ENCODE measurements around the gene ACOT8.
"Not testable (repeated sequence)": the region's sequence is repeated elsewhere in the genome, so short reads cannot be mapped to it uniquely, and the experiment has no call there.

The ACOT8 gene

DNA sequence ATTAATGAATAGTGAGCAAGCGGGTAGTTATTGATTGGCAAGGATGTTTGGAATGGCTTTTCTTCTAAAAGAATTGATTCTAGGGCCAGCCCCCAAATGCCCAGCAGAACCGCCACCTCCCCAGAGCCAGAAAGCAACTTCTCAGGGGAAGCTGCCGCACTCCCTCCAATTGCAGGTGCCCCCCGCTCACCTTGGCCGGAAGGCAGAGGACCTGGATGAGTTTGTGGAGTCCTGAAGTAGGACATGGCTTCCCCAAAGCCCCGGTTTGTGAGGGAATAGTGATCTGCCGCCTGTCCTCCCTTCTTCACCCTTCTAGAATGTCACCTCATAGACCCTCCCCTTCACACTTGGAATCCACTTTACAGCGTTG is 30.1 kb upstream of the ACOT8 start, which contains the start of gene SPATA25:
SPATA25 (minus strand) TSS at position 277 of the 370 bp plus-strand sequence; CDS start at position 245, 32 bp downstream.
- DNase-seq (ENCODE audit: low spot score), result no peak

DNA sequence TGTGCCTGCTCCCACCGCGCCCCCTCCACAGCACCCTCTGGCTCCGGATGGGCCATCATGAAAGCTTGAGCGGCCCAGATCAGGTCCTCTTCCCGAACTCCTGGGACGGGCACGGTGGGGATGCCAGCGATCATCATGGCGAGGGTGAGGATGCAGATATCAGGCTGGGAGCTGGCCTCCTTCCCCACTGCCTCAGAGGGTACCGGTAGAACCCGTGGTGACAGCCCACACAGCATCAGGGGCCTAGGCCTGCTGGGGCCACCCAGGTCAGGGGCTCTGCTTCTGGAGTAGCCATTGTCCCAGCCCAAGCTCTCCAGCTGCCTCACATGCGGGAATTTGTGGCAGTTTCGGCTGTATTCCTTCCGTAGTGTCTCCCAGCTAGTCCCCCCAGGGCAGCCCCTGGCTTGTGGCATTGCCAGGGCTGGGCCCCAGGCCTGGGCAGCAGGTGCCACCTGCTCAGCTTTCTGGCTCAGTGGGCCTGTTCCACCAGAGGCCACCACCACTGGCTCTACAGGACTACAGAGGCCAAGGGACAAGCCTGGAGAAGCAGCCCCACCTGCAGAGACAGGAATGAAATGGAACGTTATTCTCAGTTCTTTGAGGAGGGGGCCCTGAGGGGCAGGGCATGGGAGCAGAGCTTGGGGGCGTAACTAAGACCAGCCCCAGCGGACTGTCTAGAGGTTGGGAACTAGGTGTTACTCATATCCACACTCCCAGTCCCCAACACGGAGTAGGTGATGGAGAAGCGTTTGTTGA is 29.6 kb upstream of the ACOT8 start:
- no peak for DNase-seq (ENCODE audit: low spot score)

DNA sequence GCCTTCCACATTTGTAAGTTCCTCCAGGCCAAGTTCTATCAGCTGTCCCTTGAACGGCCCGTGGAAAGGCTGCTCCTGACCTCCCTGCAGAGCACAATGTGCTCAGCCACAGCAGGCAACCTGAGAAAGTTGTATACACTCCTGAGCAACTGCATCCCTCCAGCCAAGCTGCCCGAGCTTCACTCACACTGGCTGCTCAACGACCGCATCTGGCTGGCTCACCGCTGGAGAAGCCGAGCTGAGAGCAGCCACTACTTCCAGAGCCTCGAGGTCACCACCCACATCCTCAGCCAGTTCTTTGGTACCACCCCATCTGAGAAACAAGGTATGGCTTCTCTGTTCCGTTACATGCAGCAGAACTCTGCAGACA is 25.9 kb upstream of the ACOT8 start:
- no peak for DNase-seq (ENCODE audit: low spot score)

DNA sequence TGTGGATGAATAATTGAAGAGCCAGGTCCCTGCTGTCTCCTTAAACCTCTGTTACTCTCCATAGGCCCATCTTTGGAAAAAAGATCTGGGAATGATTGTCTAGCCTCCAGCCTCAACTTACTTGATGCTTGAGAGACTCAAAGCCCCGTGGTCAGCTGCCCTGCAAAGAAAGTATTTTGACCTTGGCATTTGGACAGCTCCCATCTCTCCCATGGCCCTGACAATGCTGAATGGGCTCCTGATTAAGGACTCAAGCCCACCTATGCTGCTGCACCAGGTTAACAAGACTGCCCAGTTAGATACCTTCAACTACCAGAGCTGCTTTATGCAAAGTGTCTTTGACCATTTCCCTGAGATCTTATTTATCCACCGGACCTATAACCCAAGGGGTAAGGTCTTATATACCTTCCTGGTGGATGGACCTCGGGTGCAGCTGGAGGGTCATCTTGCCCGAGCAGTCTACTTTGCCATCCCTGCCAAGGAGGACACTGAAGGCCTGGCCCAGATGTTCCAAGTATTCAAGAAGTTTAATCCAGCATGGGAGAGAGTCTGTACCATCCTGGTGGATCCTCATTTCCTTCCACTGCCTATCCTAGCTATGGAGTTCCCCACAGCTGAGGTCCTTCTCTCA is 25.4 kb upstream of the ACOT8 start:
- DNase-seq (ENCODE audit: low spot score), result no peak

DNA sequence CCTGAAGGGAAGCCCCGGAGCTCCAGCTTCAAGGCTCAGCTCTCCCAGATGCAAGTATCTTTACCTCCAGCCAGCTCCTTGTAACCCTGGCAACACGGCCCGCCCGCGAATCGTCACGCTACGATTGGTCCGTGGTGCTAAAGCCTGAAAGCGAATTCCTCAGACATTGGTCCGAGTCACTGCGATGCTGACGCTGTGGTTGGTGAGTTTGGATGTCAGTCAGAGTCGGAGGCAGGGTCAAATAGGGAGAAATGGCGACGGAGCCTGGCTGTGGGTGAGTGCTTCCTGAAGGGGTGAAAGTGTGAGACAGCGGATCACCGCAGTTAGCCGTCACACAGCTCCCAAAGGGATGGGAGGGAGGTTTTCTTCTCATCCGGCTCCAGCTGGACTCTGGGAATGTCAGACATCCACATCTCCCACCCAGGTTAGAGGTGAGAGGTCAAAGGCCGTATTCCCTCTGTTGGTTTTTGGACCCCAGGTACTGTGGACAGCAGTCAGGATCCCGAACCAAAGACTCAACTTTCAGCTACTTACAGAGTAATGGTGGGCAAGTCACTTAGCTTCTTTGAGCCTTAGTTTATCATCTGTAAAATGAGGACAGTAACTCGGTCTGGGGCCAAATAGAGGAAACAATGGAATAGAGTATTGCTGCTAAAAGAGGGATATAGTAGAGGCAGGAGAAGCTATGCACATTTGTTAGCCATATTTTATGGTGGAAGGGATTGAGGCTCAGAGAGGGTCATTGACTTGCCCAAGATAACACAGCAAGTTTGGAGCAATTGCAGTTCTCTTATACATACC is 24.0 kb upstream of the ACOT8 start, which contains the start of gene ZSWIM1:
ZSWIM1 (plus strand) TSS at position 240 of the 801 bp plus-strand sequence. CDS start 1,366 bp downstream, outside the sequence.
- DNase-seq (ENCODE audit: low spot score), result peak; percentile 98

DNA sequence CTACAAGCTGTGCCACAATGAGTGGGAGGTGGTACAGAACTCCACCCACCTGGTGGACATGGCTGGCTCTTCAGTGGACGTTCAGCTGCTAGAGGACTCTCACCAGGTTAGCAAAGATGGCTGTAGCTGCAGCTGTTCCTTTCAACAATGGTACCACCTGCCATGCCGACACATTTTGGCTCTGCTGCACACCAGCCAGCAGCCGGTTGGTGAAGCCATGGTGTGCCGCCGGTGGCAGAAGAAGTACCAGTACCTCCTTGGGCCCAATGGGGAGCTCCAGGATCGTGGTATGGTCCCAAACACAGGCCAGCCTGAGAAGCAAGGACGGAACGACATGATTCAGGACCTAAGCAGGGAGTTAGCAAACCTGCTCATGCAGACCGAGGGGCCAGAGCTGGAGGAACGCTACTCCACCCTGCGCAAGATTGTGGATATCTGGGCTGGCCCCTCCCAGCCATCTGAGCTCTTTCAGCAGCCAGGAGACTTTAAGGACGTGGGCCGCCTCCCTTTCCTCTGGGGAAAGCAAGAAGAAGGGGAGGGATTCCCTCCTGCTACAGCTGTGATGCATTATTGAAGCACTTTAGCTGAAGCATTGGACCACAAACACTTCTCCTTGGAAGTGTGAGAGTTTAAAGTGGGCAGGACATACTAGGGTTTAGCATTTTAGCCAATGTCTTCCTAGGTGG is 21.0 kb upstream of the ACOT8 start:
- DNase-seq (ENCODE audit: low spot score), result no peak

DNA sequence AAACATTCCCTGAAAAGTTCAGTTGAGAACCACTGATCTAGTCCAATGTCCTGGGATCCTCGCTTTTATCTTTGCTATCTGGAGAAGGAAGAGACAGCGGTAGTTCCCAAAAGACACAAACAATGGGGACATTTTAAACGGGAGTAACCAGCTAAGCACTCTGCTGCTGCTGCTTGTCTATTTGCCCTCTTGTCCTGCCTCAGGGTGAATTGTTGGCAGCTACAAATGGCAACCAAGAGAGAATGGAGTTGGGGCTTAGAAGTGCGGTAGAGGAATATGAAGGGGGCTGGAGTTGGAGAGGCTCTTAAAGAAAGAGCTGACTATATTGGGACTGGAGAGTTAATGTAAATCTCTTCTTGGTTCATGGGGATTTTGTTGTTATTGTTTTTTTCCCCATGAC is 17.4 kb upstream of the ACOT8 start:
- no peak for DNase-seq (ENCODE audit: low spot score)

DNA sequence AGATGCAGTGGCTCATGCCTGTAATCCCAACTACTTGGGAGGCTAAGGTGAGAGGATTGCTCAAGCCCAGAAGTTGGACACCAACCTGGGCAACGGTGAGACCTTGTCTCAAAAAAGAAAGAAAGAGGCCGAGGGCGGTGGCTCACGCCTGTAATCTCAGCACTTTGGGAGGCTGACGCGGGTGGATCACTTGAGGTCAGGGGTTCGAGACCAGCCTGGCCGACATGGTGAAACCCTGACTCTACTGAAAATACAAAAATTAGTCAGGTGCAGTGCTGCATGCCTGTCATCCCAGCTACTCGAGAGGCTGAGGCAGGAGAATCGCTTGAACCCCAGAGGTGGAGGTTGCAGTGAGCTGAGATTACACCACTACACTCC is 16.9 kb upstream of the ACOT8 start:
- not testable (repeated sequence) for DNase-seq (ENCODE audit: low spot score)

DNA sequence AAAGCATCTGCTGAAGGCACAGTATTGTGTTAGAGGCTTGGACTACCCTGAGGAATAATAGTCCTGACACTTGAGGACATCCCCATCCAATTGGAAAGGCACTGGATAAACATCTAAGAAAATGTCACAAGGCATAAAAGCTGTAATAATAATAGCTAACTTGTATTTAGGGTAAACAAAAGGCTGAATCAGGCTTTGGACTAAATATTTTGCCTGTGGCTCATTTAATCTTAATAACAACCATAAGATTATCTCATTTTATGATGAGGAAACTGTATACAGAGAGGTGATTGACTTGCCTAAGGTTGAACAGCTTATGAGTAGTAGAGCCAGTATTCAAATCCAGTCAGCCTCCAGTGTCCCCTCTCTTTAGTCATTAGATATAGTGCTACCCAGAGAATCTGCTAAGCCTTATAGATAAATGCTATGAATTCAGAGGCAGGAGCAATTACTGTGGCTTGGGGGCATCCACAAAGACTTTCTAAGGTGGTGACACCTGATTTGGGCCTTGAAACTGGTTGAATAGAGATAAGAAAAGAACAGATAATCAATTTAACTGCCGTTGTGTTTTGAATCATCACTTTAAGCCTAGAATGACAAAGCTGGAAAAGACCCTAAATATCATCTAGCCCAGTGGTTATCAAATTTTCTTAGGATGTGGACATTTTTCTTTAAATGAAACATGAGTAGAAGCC is 16.4 kb upstream of the ACOT8 start:
- no peak for DNase-seq (ENCODE audit: low spot score)

DNA sequence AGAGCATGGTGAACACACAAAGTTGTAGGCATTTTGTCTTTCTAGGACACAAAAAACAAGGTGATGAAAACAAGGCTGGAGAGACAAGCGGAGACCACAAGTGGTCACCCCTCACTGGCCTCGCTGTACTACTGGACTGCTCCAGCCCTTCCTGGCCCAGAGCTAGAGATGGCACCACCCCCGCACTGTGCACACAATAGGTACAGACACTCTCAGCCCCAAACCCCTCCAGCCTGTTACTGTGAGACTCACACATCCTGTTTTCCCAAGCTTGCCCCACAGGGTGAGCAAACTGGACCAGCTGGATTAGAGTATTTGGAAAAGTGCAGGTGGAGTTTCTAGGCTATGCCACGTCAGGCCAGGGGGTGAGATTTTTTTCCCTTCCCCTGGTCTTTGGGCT is 15.4 kb upstream of the ACOT8 start:
- no peak for DNase-seq (ENCODE audit: low spot score)

DNA sequence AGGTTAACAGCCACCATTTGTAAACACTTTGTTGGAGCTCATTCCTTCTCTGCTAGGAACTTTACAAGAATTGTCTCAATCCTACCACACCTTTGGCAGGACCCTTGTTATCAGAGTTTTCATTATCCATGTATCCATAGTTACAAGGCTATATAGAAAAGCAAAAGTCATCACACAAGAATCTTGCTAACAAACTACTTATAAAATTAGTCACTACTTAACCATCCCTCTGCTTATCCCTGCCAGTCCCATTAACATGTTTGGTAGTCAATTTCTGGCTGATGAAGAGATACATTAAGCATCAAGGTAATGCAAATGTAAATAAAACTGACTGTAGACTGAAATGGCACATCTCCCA is 10.6 kb upstream of the ACOT8 start:
- DNase-seq (ENCODE audit: low spot score), result no peak

DNA sequence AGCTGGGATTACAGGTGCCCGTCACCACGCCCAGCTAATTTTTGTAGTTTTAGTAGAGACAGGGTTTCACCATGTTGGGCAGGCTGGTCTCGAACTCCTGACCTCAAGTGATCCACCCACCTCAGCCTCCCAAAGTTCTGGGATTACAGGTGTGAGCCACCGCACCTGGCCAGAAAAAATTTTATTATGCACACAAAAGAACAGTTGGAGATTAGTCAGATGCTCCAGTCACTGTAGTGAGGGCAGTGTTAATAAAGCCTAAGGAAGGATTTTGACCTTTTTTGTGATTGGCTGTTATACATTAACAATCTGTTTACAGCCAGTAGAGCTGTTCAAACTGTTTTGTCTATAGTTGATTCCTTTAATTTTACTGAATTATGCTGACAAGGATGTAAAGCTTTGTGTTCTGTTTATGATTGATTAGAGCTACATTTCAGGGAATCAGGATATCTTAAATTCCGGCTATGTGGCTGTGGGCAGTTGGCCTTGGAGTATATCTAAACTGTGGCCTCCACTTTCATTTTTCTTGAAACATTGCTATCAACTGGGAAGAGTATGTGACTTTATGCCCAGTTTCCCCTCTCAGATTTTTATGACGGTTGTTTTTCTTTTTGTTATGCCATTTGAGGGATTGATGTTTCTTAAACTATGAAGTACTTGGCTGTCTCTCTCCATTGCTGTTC is 10.1 kb upstream of the ACOT8 start:
- no peak for DNase-seq (ENCODE audit: low spot score)

DNA sequence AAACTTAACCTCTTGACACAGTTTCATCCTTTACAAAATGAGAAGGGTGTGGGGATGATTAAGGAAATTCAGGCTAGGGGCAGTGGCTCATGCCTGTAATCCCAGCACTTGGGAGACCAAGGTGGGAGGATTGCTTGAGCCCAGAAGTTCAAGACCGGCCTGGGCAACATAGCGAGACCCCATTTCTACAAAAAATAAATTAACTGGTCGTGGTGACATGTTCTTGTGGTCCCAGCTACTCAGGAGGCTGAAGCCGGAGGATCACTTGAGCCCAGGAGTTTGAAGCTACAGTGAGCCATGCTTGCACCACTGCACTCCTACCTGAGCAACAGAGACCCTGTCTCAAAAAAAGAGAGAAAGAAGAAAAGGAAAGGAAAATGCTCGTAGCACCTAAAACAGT is 9.3 kb upstream of the ACOT8 start:
- DNase-seq (ENCODE audit: low spot score), result no peak

DNA sequence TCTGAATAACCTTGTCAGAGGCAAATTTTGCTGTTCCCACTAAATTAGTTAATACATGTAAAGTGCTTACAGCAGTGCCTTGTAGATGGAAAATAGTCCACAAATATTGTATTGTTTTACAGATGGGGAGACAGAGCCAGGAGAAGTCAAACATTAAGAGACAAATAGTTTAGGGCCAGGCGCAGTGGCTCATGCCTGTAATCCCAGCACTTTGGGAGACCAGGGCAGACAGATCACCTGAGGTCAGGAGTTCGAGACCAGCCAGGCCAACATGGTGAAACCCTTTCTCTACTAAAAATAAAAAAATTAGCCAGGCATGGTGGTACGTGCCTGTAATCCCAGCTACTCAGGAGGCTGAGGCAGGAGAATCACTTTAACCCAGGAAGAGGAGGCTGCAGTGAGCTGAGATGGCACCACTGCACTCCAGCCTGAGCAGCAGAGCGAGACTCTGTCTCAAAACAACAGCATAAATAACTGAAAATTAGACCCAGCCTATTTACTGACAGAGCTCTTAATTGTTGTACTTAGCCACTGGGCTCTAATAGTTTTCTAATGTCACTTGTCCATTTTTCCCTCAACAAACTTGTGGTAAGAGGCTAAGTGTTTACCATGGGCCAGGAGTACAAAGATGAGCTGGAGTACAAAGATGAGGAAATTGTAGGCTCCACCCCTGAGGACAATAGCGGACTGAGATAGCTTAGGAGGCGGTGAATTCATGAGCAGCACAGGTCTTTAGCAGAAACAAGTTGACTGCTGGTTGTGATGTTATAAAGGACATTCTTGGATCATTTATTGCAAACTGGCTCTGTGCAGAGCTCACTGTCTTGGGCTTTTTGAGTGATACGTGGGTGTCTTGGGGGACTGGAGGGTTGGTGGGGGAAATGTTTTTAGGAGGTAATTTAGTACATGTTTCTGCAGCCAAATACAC is 6.6 kb upstream of the ACOT8 start:
- DNase-seq (ENCODE audit: low spot score), result no peak

DNA sequence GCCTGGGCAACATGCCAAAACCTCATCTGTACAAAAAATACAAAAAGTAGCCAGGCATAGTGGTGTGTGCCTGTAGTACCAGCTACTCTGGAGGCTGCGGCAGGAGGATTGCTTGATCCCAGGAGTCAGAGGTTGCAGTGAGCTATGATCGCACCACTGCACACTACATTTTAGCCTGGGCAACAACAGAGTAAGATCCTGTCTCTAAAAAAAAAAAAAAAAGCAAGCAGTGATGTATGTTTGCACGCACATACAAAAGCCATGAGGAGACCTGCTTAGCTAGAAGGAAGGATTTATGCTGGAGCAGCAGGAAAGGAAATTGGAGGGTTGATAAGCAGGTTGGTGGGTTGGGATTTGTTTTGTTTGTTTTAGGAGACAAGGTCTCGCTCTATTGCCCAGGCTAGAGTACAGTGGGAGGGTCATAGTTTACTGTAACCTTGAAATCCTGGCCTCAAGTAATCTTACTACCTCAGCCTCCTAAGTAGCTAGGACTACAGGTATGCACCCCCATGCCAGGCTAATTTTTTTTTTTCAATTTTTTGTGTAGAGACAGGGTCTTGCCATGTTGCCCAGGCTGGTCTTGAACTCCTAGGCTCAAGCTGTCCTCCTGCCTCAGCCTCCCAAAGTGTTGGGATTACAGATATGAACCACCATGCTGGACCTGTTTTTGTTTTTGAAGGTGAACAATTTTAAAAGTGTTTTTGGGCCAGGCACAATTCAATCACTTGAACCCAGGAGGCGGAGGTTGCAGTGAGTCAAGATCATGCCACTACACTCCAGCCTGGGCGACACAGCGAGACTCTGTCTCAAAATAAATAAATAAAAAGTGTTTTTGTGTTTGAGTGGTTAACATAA is 4.3 kb upstream of the ACOT8 start:
- no peak for DNase-seq (ENCODE audit: low spot score)

DNA sequence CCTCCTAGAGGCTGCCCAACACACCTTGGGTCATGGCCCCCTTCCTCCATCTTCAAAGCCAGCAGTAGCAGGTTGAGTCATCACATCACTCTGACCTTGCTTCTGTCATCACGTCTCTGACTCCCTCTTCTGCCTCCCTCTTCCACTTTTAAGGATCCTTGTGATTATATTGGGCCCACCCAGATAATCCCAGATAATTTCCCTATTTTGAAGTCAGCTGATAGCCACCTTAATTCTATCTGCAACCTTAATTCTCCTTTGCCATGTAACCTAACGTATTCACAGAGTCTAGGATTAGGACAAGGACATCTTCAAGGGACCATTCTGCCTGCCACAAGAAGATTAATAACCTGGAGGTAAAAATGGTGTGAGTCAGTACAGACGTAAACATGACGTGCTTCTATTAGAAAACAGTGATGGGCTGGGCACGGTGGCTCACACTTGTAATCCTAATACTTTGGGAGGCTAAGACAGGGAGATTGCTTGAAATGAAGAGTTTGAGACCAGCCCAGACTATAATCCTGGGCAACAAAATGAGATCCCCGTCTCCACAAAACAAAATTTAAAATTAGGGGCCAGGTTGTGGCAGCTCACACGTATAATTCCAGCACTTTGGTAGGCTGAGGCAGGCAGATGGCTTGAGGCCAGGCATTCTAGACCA is 3.5 kb upstream of the ACOT8 start:
- no peak for DNase-seq (ENCODE audit: low spot score)

DNA sequence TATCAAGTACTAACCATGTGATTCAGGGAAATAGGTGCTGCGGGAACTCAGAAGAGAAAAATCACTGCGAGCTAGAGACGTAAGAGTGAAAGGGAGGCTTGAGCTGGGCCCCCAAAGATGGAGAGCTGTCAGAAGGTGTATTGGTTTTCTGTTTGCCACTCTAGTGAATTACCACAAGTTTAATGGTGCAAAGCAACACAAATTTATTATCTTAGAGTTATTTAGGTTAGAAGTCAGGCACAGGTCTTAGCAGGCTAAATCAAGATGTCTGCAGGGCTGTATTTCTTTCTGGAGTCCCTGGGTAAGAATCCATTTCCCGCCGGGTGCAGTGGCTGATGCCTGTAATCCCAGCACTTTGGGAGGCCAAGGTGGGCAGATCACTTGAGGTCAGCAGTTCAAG is 2.7 kb upstream of the ACOT8 start:
- no peak for DNase-seq (ENCODE audit: low spot score)

DNA sequence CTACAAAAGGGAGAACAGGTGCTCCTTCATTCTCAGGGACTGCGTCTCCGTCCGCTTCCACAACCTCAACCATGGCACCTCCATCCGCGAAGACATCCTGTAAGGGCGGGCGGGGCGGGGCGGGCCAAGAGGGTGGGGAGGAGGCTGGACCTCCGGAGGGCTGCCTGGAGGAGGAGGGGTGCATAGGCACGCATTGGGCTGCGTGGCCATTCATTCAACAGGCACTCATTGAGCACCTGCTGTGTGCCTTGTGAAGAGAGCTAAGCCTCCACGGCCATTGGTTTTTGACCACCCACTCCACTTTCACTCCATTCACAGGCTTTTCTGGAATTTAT is 657 bp upstream of the ACOT8 start:
- DNase-seq (ENCODE audit: low spot score), result peak; percentile 34

DNA sequence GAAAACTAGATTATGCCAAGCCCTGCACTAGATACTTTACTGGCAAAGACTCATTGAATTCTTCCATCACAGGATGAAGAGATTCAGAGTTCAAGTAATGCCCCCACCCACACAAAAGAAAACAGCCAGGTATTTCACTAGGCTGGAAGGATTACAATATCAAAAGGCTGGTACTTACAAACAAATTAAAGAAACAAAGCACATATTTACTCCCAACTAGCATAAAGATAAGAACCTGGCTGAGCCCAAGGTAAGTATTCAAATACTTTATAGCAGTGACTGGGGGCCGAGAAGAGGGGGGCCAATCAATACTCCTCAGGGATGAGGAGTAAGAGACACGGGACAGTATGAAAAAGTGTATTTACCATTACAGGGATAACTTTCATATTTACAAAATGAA is 3.7 kb downstream of the ACOT8 start:
- DNase-seq (ENCODE audit: low spot score), result no peak

All from CD4-positive, alpha-beta T cell treated with Interleukin-6 at 100 ng/mL for 8 hours (primary cell).